ENCODE measurements around the gene SLC2A10. TPM values are rescaled to one million over a fixed set of nuclear protein-coding genes. Genes with fewer than 3 reads are reported as not detected.

Gene SLC2A10
- total RNA-seq, 1 experiment from 2014 or later = 1.6 TPM

DNA sequence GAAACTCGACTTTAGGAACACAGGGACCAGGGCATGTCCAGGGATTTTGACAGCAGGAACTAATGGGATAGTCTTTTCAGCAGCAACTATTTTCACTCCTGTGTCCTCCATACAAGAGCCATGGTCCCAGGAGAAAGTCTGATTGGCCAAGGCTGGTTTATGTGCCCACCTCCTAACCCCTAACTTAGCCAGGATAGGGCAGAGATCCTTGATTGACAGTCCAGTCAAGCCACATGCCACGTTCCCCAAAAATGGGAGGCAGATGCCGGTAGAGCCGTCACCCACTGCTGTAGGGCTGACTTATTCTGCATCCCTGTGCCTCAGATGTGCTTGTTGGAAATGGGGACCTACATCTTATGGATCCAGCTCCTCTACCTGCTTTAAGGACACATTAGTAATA is 22.3 kb downstream of the SLC2A10 start:
- TF ChIP-seq, protein P1, sequence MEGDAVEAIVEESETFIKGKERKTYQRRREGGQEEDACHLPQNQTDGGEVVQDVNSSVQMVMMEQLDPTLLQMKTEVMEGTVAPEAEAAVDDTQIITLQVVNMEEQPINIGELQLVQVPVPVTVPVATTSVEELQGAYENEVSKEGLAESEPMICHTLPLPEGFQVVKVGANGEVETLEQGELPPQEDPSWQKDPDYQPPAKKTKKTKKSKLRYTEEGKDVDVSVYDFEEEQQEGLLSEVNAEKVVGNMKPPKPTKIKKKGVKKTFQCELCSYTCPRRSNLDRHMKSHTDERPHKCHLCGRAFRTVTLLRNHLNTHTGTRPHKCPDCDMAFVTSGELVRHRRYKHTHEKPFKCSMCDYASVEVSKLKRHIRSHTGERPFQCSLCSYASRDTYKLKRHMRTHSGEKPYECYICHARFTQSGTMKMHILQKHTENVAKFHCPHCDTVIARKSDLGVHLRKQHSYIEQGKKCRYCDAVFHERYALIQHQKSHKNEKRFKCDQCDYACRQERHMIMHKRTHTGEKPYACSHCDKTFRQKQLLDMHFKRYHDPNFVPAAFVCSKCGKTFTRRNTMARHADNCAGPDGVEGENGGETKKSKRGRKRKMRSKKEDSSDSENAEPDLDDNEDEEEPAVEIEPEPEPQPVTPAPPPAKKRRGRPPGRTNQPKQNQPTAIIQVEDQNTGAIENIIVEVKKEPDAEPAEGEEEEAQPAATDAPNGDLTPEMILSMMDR (IDR thresholded peaks at IDR 0.05) = no peak
- TF ChIP-seq, protein P2, sequence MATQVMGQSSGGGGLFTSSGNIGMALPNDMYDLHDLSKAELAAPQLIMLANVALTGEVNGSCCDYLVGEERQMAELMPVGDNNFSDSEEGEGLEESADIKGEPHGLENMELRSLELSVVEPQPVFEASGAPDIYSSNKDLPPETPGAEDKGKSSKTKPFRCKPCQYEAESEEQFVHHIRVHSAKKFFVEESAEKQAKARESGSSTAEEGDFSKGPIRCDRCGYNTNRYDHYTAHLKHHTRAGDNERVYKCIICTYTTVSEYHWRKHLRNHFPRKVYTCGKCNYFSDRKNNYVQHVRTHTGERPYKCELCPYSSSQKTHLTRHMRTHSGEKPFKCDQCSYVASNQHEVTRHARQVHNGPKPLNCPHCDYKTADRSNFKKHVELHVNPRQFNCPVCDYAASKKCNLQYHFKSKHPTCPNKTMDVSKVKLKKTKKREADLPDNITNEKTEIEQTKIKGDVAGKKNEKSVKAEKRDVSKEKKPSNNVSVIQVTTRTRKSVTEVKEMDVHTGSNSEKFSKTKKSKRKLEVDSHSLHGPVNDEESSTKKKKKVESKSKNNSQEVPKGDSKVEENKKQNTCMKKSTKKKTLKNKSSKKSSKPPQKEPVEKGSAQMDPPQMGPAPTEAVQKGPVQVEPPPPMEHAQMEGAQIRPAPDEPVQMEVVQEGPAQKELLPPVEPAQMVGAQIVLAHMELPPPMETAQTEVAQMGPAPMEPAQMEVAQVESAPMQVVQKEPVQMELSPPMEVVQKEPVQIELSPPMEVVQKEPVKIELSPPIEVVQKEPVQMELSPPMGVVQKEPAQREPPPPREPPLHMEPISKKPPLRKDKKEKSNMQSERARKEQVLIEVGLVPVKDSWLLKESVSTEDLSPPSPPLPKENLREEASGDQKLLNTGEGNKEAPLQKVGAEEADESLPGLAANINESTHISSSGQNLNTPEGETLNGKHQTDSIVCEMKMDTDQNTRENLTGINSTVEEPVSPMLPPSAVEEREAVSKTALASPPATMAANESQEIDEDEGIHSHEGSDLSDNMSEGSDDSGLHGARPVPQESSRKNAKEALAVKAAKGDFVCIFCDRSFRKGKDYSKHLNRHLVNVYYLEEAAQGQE (IDR thresholded peaks at IDR 0.05; ENCODE audit: insufficient read depth in 1 of 2, low read depth in 2 of 2, low read length in 1 of 2) = no peak
- TF ChIP-seq TCF7L2 (IDR thresholded peaks at IDR 0.05; ENCODE audit: low read depth, low read length) (no peak), POLR2AphosphoS5 (IDR thresholded peaks at IDR 0.05; ENCODE audit: low read depth, low read length) (no peak), SIN3A (IDR thresholded peaks at IDR 0.05; ENCODE audit: borderline replicate concordance, insufficient read depth, low read depth, low read length) (no peak)
- in situ Hi-C loops (cut with HindIII; ENCODE audit: low pct_unique_long_range_greater_than_20kb, low sequenced_read_pairs) (no loop called here), intact Hi-C loops (cut with micrococcal nuclease; ENCODE audit: unreplicated experiment) (no loop called here)
- Histone ChIP-seq H3K36me3 (ENCODE audit: control insufficient read depth, insufficient read depth, low read length) (no peaks in the 10 kb centered on the region), H3K27me3 (ENCODE audit: control insufficient read depth, insufficient read depth, low read length) (no peaks in the 10 kb centered on the region; the same call in 1 of the 2 replicates), H3K4me1 (ENCODE audit: control insufficient read depth, insufficient read depth, low read length) (no peaks in the 10 kb centered on the region), H3K4me3 (ENCODE audit: low read depth in 2 of 2, low read length in 2 of 2) (no peak overlapping the region), H3K9me3 (ENCODE audit: control insufficient read depth, insufficient read depth, low read depth, low read length) (no peaks in the 10 kb centered on the region), H3K27ac (ENCODE audit: low read length) (no peak overlapping the region)
- ChIA-PET POLR2A (no interaction called here), CTCF (no interaction called here)
- DNase-seq (ENCODE audit: low read depth, low spot score) = no peak
- BruUV-seq (replicated peaks) = no TSS peak
- no peak; the same call in 1 of the 2 replicates for ATAC-seq

DNA sequence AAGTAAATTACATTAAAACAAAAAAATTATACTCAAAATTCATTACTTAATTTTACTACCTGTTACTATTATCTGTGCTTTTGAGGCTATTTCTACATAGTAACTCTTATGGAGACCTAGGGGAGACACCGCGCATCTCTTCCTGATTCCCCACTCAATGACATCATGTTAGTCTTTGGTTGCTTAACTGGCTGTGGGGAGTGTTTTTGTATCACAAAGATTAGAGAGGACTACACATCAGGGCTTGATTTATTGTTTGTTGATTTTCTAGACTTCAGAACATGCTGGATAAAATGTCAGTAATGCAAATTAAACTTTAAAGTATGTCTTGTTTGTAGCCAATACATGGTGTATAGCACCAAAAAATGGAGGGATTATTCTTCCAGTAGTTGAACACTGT is 26.0 kb downstream of the SLC2A10 start:
- ChIA-PET POLR2A (no interaction called here), CTCF (no interaction called here)
- Histone ChIP-seq H3K27ac (ENCODE audit: low read length) (no peak overlapping the region), H3K4me3 (ENCODE audit: low read depth in 2 of 2, low read length in 2 of 2) (no peak overlapping the region), H3K27me3 (ENCODE audit: control insufficient read depth, insufficient read depth, low read length) (no peaks in the 10 kb centered on the region; the same call in 1 of the 2 replicates), H3K4me1 (ENCODE audit: control insufficient read depth, insufficient read depth, low read length) (no peaks in the 10 kb centered on the region), H3K36me3 (ENCODE audit: control insufficient read depth, insufficient read depth, low read length) (no peaks in the 10 kb centered on the region), H3K9me3 (ENCODE audit: control insufficient read depth, insufficient read depth, low read depth, low read length) (no peaks in the 10 kb centered on the region)
- in situ Hi-C loops (cut with HindIII; ENCODE audit: low pct_unique_long_range_greater_than_20kb, low sequenced_read_pairs) = no loop called here
- BruUV-seq (replicated peaks) = no TSS peak
- TF ChIP-seq TCF7L2 (IDR thresholded peaks at IDR 0.05; ENCODE audit: low read depth, low read length) (no peak), SIN3A (IDR thresholded peaks at IDR 0.05; ENCODE audit: borderline replicate concordance, insufficient read depth, low read depth, low read length) (no peak), POLR2AphosphoS5 (IDR thresholded peaks at IDR 0.05; ENCODE audit: low read depth, low read length) (no peak)
- TF ChIP-seq, protein P2 (IDR thresholded peaks at IDR 0.05; ENCODE audit: insufficient read depth in 1 of 2, low read depth in 2 of 2, low read length in 1 of 2) = no peak
- TF ChIP-seq, protein P1 (IDR thresholded peaks at IDR 0.05) = no peak
- ATAC-seq (no peak), DNase-seq (ENCODE audit: low read depth, low spot score) (no peak)
- intact Hi-C loops (cut with micrococcal nuclease; ENCODE audit: unreplicated experiment) = no loop called here

Data from Panc1 (cell line).